ENCODE measurements around the gene NUDT14.

Gene NUDT14

GRCh38 chr14:105180592-105181548, at the start of gene NUDT14:
Gene NUDT14, minus strand, starts transcription at chr14:105181312. Its CDS starts 103 bp downstream, at chr14:105181209.
- in situ Hi-C loops (cut with HindIII; ENCODE audit: low sequenced_read_pairs): no loop called here

- in situ Hi-C loops (cut with HindIII; ENCODE audit: low sequenced_read_pairs): no loop called here
Measured at GRCh38 chr14:105229099-105229655, 48.1 kb upstream of the NUDT14 start.

GRCh38 chr14:105228562-105228961, 47.5 kb upstream of the NUDT14 start:
- in situ Hi-C loops (cut with HindIII; ENCODE audit: low sequenced_read_pairs): no loop called here

- in situ Hi-C loops (cut with HindIII; ENCODE audit: low sequenced_read_pairs): no loop called here
Measured at GRCh38 chr14:105227346-105227745, 46.2 kb upstream of the NUDT14 start.

GRCh38 chr14:105226198-105226597, 45.1 kb upstream of the NUDT14 start:
- in situ Hi-C loops (cut with HindIII; ENCODE audit: low sequenced_read_pairs): no loop called here

GRCh38 chr14:105224845-105225570, 43.9 kb upstream of the NUDT14 start:
- in situ Hi-C loops (cut with HindIII; ENCODE audit: low sequenced_read_pairs): no loop called here

GRCh38 chr14:105223770-105224544, 42.8 kb upstream of the NUDT14 start:
- in situ Hi-C loops (cut with HindIII; ENCODE audit: low sequenced_read_pairs): no loop called here

GRCh38 chr14:105223260-105223659, 42.1 kb upstream of the NUDT14 start:
- in situ Hi-C loops (cut with HindIII; ENCODE audit: low sequenced_read_pairs): no loop called here

GRCh38 chr14:105221598-105222178, 40.6 kb upstream of the NUDT14 start:
- in situ Hi-C loops (cut with HindIII; ENCODE audit: low sequenced_read_pairs): no loop called here

- in situ Hi-C loops (cut with HindIII; ENCODE audit: low sequenced_read_pairs): no loop called here
Measured at GRCh38 chr14:105220699-105221597, 39.8 kb upstream of the NUDT14 start.

GRCh38 chr14:105219753-105220152, 38.6 kb upstream of the NUDT14 start:
- in situ Hi-C loops (cut with HindIII; ENCODE audit: low sequenced_read_pairs): no loop called here

GRCh38 chr14:105219043-105219612, 38.0 kb upstream of the NUDT14 start:
- in situ Hi-C loops (cut with HindIII; ENCODE audit: low sequenced_read_pairs): no loop called here

GRCh38 chr14:105218611-105219010, 37.5 kb upstream of the NUDT14 start:
- in situ Hi-C loops (cut with HindIII; ENCODE audit: low sequenced_read_pairs): no loop called here

- in situ Hi-C loops (cut with HindIII; ENCODE audit: low sequenced_read_pairs): no loop called here
Measured at GRCh38 chr14:105217774-105218173, 36.7 kb upstream of the NUDT14 start.

GRCh38 chr14:105216490-105217247, 35.6 kb upstream of the NUDT14 start:
- in situ Hi-C loops (cut with HindIII; ENCODE audit: low sequenced_read_pairs): no loop called here

GRCh38 chr14:105215602-105216001, 34.5 kb upstream of the NUDT14 start:
- in situ Hi-C loops (cut with HindIII; ENCODE audit: low sequenced_read_pairs): no loop called here

- in situ Hi-C loops (cut with HindIII; ENCODE audit: low sequenced_read_pairs): no loop called here
Measured at GRCh38 chr14:105214324-105214915, 33.3 kb upstream of the NUDT14 start.

- in situ Hi-C loops (cut with HindIII; ENCODE audit: low sequenced_read_pairs): no loop called here
Measured at GRCh38 chr14:105213361-105213760, 32.2 kb upstream of the NUDT14 start.

Measured in DLD1 (cell line).